ENCODE results near the gene ACAA1. TPM values are rescaled to one million over a fixed set of nuclear protein-coding genes. Genes with fewer than 3 reads are reported as not detected.

Gene ACAA1
- total and polyA plus RNA-seq, 9 of the 15 experiments (the other 6 are each of a cell fraction or from before 2014, with no cell fraction given) = 4.0 to 88.9 (median 57.2) TPM

DNA sequence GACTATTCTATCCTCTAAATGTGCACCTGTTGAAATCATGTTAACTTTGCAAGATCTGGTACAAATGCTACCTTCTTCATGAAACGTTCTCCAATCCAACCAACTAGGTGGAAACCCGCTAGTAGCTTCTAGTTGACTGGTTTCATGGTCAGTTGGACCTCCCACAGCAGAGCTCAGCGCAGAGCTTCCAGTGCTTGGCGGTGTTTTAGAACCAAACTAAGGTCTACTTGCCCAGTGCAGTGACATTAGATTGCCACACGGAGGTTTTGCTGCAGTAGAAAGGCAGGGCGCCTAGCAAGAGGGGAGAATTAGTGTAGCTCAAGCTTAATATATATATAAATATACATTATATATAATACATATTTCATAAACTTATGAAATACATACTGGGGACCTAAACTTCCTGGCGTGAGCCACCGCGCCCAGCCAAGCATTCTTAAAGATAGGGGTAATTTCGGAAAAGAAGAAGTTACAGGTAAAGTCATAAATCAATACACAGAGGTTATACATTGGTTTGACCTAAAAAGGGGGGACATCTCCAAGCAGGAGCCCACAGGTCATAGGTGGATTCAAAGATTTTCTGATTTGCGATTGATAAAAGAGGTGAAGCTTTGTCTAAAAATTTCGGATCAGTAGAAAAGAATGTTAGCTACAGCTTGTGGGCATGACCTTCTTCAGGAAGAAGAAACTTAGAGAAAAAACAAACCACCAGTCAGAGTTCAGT, 26.4 kb upstream of the ACAA1 start (continued):
- TF ChIP-seq POLR3G (IDR thresholded peaks at IDR 0.05; ENCODE audit: extremely low read depth, insufficient read length, insufficient replicate concordance) (no peak), SMARCC2 (IDR thresholded peaks at IDR 0.05; ENCODE audit: low read depth) (no peak), ATF7 (IDR thresholded peaks at IDR 0.05) (peak; percentile 39; the same call in 1 of the 2 replicates), TARDBP (IDR thresholded peaks at IDR 0.05) (no peak), ZC3H11A (IDR thresholded peaks at IDR 0.05; ENCODE audit: low read depth, low read length) (no peak)
- TF ChIP-seq, protein P1, sequence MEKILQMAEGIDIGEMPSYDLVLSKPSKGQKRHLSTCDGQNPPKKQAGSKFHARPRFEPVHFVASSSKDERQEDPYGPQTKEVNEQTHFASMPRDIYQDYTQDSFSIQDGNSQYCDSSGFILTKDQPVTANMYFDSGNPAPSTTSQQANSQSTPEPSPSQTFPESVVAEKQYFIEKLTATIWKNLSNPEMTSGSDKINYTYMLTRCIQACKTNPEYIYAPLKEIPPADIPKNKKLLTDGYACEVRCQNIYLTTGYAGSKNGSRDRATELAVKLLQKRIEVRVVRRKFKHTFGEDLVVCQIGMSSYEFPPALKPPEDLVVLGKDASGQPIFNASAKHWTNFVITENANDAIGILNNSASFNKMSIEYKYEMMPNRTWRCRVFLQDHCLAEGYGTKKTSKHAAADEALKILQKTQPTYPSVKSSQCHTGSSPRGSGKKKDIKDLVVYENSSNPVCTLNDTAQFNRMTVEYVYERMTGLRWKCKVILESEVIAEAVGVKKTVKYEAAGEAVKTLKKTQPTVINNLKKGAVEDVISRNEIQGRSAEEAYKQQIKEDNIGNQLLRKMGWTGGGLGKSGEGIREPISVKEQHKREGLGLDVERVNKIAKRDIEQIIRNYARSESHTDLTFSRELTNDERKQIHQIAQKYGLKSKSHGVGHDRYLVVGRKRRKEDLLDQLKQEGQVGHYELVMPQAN (IDR thresholded peaks at IDR 0.05; ENCODE audit: borderline replicate concordance) = no peak
- TF ChIP-seq, protein P2, sequence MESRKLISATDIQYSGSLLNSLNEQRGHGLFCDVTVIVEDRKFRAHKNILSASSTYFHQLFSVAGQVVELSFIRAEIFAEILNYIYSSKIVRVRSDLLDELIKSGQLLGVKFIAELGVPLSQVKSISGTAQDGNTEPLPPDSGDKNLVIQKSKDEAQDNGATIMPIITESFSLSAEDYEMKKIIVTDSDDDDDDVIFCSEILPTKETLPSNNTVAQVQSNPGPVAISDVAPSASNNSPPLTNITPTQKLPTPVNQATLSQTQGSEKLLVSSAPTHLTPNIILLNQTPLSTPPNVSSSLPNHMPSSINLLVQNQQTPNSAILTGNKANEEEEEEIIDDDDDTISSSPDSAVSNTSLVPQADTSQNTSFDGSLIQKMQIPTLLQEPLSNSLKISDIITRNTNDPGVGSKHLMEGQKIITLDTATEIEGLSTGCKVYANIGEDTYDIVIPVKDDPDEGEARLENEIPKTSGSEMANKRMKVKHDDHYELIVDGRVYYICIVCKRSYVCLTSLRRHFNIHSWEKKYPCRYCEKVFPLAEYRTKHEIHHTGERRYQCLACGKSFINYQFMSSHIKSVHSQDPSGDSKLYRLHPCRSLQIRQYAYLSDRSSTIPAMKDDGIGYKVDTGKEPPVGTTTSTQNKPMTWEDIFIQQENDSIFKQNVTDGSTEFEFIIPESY (CRISPR knock-in tag; IDR thresholded peaks at IDR 0.05) = peak; percentile 100
- TF ChIP-seq, protein P3, sequence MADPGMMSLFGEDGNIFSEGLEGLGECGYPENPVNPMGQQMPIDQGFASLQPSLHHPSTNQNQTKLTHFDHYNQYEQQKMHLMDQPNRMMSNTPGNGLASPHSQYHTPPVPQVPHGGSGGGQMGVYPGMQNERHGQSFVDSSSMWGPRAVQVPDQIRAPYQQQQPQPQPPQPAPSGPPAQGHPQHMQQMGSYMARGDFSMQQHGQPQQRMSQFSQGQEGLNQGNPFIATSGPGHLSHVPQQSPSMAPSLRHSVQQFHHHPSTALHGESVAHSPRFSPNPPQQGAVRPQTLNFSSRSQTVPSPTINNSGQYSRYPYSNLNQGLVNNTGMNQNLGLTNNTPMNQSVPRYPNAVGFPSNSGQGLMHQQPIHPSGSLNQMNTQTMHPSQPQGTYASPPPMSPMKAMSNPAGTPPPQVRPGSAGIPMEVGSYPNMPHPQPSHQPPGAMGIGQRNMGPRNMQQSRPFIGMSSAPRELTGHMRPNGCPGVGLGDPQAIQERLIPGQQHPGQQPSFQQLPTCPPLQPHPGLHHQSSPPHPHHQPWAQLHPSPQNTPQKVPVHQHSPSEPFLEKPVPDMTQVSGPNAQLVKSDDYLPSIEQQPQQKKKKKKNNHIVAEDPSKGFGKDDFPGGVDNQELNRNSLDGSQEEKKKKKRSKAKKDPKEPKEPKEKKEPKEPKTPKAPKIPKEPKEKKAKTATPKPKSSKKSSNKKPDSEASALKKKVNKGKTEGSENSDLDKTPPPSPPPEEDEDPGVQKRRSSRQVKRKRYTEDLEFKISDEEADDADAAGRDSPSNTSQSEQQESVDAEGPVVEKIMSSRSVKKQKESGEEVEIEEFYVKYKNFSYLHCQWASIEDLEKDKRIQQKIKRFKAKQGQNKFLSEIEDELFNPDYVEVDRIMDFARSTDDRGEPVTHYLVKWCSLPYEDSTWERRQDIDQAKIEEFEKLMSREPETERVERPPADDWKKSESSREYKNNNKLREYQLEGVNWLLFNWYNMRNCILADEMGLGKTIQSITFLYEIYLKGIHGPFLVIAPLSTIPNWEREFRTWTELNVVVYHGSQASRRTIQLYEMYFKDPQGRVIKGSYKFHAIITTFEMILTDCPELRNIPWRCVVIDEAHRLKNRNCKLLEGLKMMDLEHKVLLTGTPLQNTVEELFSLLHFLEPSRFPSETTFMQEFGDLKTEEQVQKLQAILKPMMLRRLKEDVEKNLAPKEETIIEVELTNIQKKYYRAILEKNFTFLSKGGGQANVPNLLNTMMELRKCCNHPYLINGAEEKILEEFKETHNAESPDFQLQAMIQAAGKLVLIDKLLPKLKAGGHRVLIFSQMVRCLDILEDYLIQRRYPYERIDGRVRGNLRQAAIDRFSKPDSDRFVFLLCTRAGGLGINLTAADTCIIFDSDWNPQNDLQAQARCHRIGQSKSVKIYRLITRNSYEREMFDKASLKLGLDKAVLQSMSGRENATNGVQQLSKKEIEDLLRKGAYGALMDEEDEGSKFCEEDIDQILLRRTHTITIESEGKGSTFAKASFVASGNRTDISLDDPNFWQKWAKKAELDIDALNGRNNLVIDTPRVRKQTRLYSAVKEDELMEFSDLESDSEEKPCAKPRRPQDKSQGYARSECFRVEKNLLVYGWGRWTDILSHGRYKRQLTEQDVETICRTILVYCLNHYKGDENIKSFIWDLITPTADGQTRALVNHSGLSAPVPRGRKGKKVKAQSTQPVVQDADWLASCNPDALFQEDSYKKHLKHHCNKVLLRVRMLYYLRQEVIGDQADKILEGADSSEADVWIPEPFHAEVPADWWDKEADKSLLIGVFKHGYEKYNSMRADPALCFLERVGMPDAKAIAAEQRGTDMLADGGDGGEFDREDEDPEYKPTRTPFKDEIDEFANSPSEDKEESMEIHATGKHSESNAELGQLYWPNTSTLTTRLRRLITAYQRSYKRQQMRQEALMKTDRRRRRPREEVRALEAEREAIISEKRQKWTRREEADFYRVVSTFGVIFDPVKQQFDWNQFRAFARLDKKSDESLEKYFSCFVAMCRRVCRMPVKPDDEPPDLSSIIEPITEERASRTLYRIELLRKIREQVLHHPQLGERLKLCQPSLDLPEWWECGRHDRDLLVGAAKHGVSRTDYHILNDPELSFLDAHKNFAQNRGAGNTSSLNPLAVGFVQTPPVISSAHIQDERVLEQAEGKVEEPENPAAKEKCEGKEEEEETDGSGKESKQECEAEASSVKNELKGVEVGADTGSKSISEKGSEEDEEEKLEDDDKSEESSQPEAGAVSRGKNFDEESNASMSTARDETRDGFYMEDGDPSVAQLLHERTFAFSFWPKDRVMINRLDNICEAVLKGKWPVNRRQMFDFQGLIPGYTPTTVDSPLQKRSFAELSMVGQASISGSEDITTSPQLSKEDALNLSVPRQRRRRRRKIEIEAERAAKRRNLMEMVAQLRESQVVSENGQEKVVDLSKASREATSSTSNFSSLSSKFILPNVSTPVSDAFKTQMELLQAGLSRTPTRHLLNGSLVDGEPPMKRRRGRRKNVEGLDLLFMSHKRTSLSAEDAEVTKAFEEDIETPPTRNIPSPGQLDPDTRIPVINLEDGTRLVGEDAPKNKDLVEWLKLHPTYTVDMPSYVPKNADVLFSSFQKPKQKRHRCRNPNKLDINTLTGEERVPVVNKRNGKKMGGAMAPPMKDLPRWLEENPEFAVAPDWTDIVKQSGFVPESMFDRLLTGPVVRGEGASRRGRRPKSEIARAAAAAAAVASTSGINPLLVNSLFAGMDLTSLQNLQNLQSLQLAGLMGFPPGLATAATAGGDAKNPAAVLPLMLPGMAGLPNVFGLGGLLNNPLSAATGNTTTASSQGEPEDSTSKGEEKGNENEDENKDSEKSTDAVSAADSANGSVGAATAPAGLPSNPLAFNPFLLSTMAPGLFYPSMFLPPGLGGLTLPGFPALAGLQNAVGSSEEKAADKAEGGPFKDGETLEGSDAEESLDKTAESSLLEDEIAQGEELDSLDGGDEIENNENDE (IDR thresholded peaks at IDR 0.05; ENCODE audit: low read depth, low read length) = no peak
- TF ChIP-seq, protein P4, sequence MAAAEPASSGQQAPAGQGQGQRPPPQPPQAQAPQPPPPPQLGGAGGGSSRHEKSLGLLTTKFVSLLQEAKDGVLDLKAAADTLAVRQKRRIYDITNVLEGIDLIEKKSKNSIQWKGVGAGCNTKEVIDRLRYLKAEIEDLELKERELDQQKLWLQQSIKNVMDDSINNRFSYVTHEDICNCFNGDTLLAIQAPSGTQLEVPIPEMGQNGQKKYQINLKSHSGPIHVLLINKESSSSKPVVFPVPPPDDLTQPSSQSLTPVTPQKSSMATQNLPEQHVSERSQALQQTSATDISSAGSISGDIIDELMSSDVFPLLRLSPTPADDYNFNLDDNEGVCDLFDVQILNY (CRISPR knock-in tag; IDR thresholded peaks at IDR 0.05) = no peak

All from K562 (cell line).